ENCODE data around the gene TMEM88.
"Not testable (repeated sequence)": the region's sequence is repeated elsewhere in the genome, so short reads cannot be mapped to it uniquely, and the experiment has no call there.

Gene TMEM88

GRCh38 chr17:7854851-7855659 lies at the start of gene TMEM88:
Gene TMEM88, plus strand, starts transcription at chr17:7855066. Its CDS starts 9 bp downstream, at chr17:7855075.
- H3K36me3 ChIP-seq (ENCODE audit: insufficient read depth, low read depth, low read length), result 0 out of 2 replicates have a peak, but pooled peaks cover 2% of the 10 kb centered on the region
- no peak within 1 kb of the TSS for H3K27ac ChIP-seq (ENCODE audit: low read length)
- H3K9ac ChIP-seq (ENCODE audit: low read depth, low read length), result no peak within 1 kb of the TSS; the same call in 1 of the 2 replicates

GRCh38 chr17:7806587-7806986 lies 48.3 kb upstream of the TMEM88 start:
- H3K36me3 ChIP-seq (ENCODE audit: insufficient read depth, low read depth, low read length), result no peaks in the 10 kb centered on the region
- no peak overlapping the region; the same call in 1 of the 2 replicates for H3K9ac ChIP-seq (ENCODE audit: low read depth, low read length)
- no peaks in the 10 kb centered on the region for H3K9me3 ChIP-seq (ENCODE audit: insufficient read depth, low read depth, low read length)
- no peak overlapping the region for H3K27ac ChIP-seq (ENCODE audit: low read length)
- H3K27me3 ChIP-seq (ENCODE audit: insufficient read depth, low read length), result no peaks in the 10 kb centered on the region
- H3K4me1 ChIP-seq (ENCODE audit: insufficient read depth, low read length), result no peaks in the 10 kb centered on the region
- H3K4me3 ChIP-seq (ENCODE audit: low read length), result no peak overlapping the region

More at GRCh38 chr17:7854851-7855659, at the start of gene TMEM88:
- H3K27me3 ChIP-seq (ENCODE audit: insufficient read depth, low read length), result peaks cover 58% of the 10 kb centered on the region
- peaks cover 17% of the 10 kb centered on the region; the same call in 1 of the 2 replicates for H3K4me1 ChIP-seq (ENCODE audit: insufficient read depth, low read length)
- H3K9me3 ChIP-seq (ENCODE audit: insufficient read depth, low read depth, low read length), result no peaks in the 10 kb centered on the region
- peak within 1 kb of the TSS; percentile 92 for H3K4me3 ChIP-seq (ENCODE audit: low read length)

- no peaks in the 10 kb centered on the region for H3K9me3 ChIP-seq (ENCODE audit: insufficient read depth, low read depth, low read length)
- H3K36me3 ChIP-seq (ENCODE audit: insufficient read depth, low read depth, low read length), result no peaks in the 10 kb centered on the region
- H3K4me1 ChIP-seq (ENCODE audit: insufficient read depth, low read length), result no peaks in the 10 kb centered on the region
- H3K27me3 ChIP-seq (ENCODE audit: insufficient read depth, low read length), result no peaks in the 10 kb centered on the region
- no peak overlapping the region for H3K9ac ChIP-seq (ENCODE audit: low read depth, low read length)
- H3K27ac ChIP-seq (ENCODE audit: low read length), result no peak overlapping the region
- no peak overlapping the region for H3K4me3 ChIP-seq (ENCODE audit: low read length)
These were observed 47.7 kb upstream of the TMEM88 start for GRCh38 chr17:7807206-7807605.

GRCh38 chr17:7809086-7809790 lies 45.6 kb upstream of the TMEM88 start:
- H3K9me3 ChIP-seq (ENCODE audit: insufficient read depth, low read depth, low read length), result no peaks in the 10 kb centered on the region
- H3K9ac ChIP-seq (ENCODE audit: low read depth, low read length), result no peak overlapping the region
- no peaks in the 10 kb centered on the region for H3K27me3 ChIP-seq (ENCODE audit: insufficient read depth, low read length)
- H3K27ac ChIP-seq (ENCODE audit: low read length), result no peak overlapping the region
- H3K36me3 ChIP-seq (ENCODE audit: insufficient read depth, low read depth, low read length), result no peaks in the 10 kb centered on the region
- H3K4me3 ChIP-seq (ENCODE audit: low read length), result no peak overlapping the region
- H3K4me1 ChIP-seq (ENCODE audit: insufficient read depth, low read length), result no peaks in the 10 kb centered on the region

- not testable (repeated sequence) for H3K27ac ChIP-seq (ENCODE audit: low read length); H3K27me3 ChIP-seq (ENCODE audit: insufficient read depth, low read length)
These were observed 45.0 kb upstream of the TMEM88 start for GRCh38 chr17:7809791-7810343.

GRCh38 chr17:7811251-7811650 lies 43.6 kb upstream of the TMEM88 start:
- Histone ChIP-seq H3K9ac (ENCODE audit: low read depth, low read length) (no peak overlapping the region), H3K9me3 (ENCODE audit: insufficient read depth, low read depth, low read length) (no peaks in the 10 kb centered on the region), H3K27me3 (ENCODE audit: insufficient read depth, low read length) (no peaks in the 10 kb centered on the region), H3K4me3 (ENCODE audit: low read length) (no peak overlapping the region), H3K27ac (ENCODE audit: low read length) (no peak overlapping the region), H3K4me1 (ENCODE audit: insufficient read depth, low read length) (no peaks in the 10 kb centered on the region), H3K36me3 (ENCODE audit: insufficient read depth, low read depth, low read length) (no peaks in the 10 kb centered on the region)

More at GRCh38 chr17:7809791-7810343, 45.0 kb upstream of the TMEM88 start:
- not testable (repeated sequence) for H3K9ac ChIP-seq (ENCODE audit: low read depth, low read length); H3K4me1 ChIP-seq (ENCODE audit: insufficient read depth, low read length); H3K9me3 ChIP-seq (ENCODE audit: insufficient read depth, low read depth, low read length); H3K4me3 ChIP-seq (ENCODE audit: low read length); H3K36me3 ChIP-seq (ENCODE audit: insufficient read depth, low read depth, low read length)

- H3K9ac ChIP-seq (ENCODE audit: low read depth, low read length), result no peak overlapping the region
- H3K4me1 ChIP-seq (ENCODE audit: insufficient read depth, low read length), result no peaks in the 10 kb centered on the region
- H3K9me3 ChIP-seq (ENCODE audit: insufficient read depth, low read depth, low read length), result no peaks in the 10 kb centered on the region
- no peak overlapping the region for H3K4me3 ChIP-seq (ENCODE audit: low read length)
- H3K36me3 ChIP-seq (ENCODE audit: insufficient read depth, low read depth, low read length), result no peaks in the 10 kb centered on the region
- H3K27ac ChIP-seq (ENCODE audit: low read length), result no peak overlapping the region
- no peaks in the 10 kb centered on the region for H3K27me3 ChIP-seq (ENCODE audit: insufficient read depth, low read length)
These were observed 39.9 kb upstream of the TMEM88 start for GRCh38 chr17:7814969-7815368.

- Histone ChIP-seq H3K4me3 (ENCODE audit: low read length) (no peak overlapping the region), H3K27ac (ENCODE audit: low read length) (no peak overlapping the region), H3K36me3 (ENCODE audit: insufficient read depth, low read depth, low read length) (no peaks in the 10 kb centered on the region), H3K9me3 (ENCODE audit: insufficient read depth, low read depth, low read length) (no peaks in the 10 kb centered on the region), H3K27me3 (ENCODE audit: insufficient read depth, low read length) (peaks cover 5% of the 10 kb centered on the region; the same call in 1 of the 2 replicates), H3K9ac (ENCODE audit: low read depth, low read length) (no peak overlapping the region), H3K4me1 (ENCODE audit: insufficient read depth, low read length) (no peaks in the 10 kb centered on the region)
These were observed 37.8 kb upstream of the TMEM88 start for GRCh38 chr17:7816926-7817642.

GRCh38 chr17:7817643-7817964 lies 37.3 kb upstream of the TMEM88 start:
- Histone ChIP-seq H3K27ac (ENCODE audit: low read length) (no peak overlapping the region), H3K9ac (ENCODE audit: low read depth, low read length) (no peak overlapping the region), H3K36me3 (ENCODE audit: insufficient read depth, low read depth, low read length) (no peaks in the 10 kb centered on the region), H3K9me3 (ENCODE audit: insufficient read depth, low read depth, low read length) (no peaks in the 10 kb centered on the region), H3K4me3 (ENCODE audit: low read length) (no peak overlapping the region), H3K4me1 (ENCODE audit: insufficient read depth, low read length) (no peaks in the 10 kb centered on the region), H3K27me3 (ENCODE audit: insufficient read depth, low read length) (peaks cover 5% of the 10 kb centered on the region; the same call in 1 of the 2 replicates)

GRCh38 chr17:7818026-7818425 lies 36.8 kb upstream of the TMEM88 start:
- peaks cover 8% of the 10 kb centered on the region; the same call in 1 of the 2 replicates for H3K27me3 ChIP-seq (ENCODE audit: insufficient read depth, low read length)
- H3K4me1 ChIP-seq (ENCODE audit: insufficient read depth, low read length), result no peaks in the 10 kb centered on the region
- H3K36me3 ChIP-seq (ENCODE audit: insufficient read depth, low read depth, low read length), result no peaks in the 10 kb centered on the region
- no peak overlapping the region for H3K27ac ChIP-seq (ENCODE audit: low read length)
- no peak overlapping the region for H3K4me3 ChIP-seq (ENCODE audit: low read length)
- no peak overlapping the region for H3K9ac ChIP-seq (ENCODE audit: low read depth, low read length)
- H3K9me3 ChIP-seq (ENCODE audit: insufficient read depth, low read depth, low read length), result no peaks in the 10 kb centered on the region
